ENCODE results near the gene PPM1B. TPM values are rescaled to one million over a fixed set of nuclear protein-coding genes. Genes with fewer than 3 reads are reported as not detected.
"Not testable (repeated sequence)": the region's sequence is repeated elsewhere in the genome, so short reads cannot be mapped to it uniquely, and the experiment has no call there.

Gene PPM1B
- total RNA-seq, 2 donors from 2014 or later = 69.9 to 99.3 TPM

- ATAC-seq (ENCODE audit: insufficient number of reproducible peaks, low FRiP score, low read depth) (no peak), DNase-seq (ENCODE audit: low spot score) (no peak)
- TF ChIP-seq CTCF (IDR thresholded peaks at IDR 0.05) = no peak
- Histone ChIP-seq H3K27me3 (replicated peaks; ENCODE audit: insufficient read depth) (no peaks in the 10 kb centered on the region), H3K4me3 (no peak overlapping the region), H3K36me3 (no peaks in the 10 kb centered on the region), H3K4me1 (ENCODE audit: control insufficient read depth in 1 of 2, low read depth in 2 of 2) (peaks cover 0 to 30% of the 10 kb centered on the region in 2 donors), H3K27ac (no peak overlapping the region), H3K9me3 (no peaks in the 10 kb centered on the region)
Measured at GRCh38 chr2:44201648-44202165, 33.0 kb downstream of the PPM1B start.

GRCh38 chr2:44203542-44203941 is 34.9 kb downstream of the PPM1B start:
- no peak for TF ChIP-seq CTCF (IDR thresholded peaks at IDR 0.05)
- no peak for DNase-seq (ENCODE audit: low spot score)
- Histone ChIP-seq H3K36me3 (no peaks in the 10 kb centered on the region), H3K4me3 (no peak overlapping the region), H3K27ac (no peak overlapping the region), H3K9me3 (no peaks in the 10 kb centered on the region), H3K4me1 (ENCODE audit: control insufficient read depth in 1 of 2, low read depth in 2 of 2) (peaks cover 0 to 32% of the 10 kb centered on the region in 2 donors), H3K27me3 (replicated peaks; ENCODE audit: insufficient read depth) (no peaks in the 10 kb centered on the region)
- no peak for ATAC-seq (ENCODE audit: insufficient number of reproducible peaks, low FRiP score, low read depth)

GRCh38 chr2:44205169-44205568 is 36.5 kb downstream of the PPM1B start:
- no peak for DNase-seq (ENCODE audit: low spot score)
- TF ChIP-seq CTCF (IDR thresholded peaks at IDR 0.05) = no peak
- peaks cover 9% of the 10 kb centered on the region for H3K36me3 ChIP-seq
- no peak for ATAC-seq (ENCODE audit: insufficient number of reproducible peaks, low FRiP score, low read depth)
- no peak overlapping the region for H3K27ac ChIP-seq
- H3K9me3 ChIP-seq = no peaks in the 10 kb centered on the region
- H3K4me3 ChIP-seq = no peak overlapping the region
- peaks cover 0 to 32% of the 10 kb centered on the region in 2 donors for H3K4me1 ChIP-seq (ENCODE audit: control insufficient read depth in 1 of 2, low read depth in 2 of 2)
- no peaks in the 10 kb centered on the region for H3K27me3 ChIP-seq (replicated peaks; ENCODE audit: insufficient read depth)

GRCh38 chr2:44207102-44207501 is 38.4 kb downstream of the PPM1B start:
- H3K4me3 ChIP-seq = no peak overlapping the region
- no peak for TF ChIP-seq CTCF (IDR thresholded peaks at IDR 0.05)
- peaks cover 0 to 23% of the 10 kb centered on the region in 2 donors for H3K4me1 ChIP-seq (ENCODE audit: control insufficient read depth in 1 of 2, low read depth in 2 of 2)
- DNase-seq (ENCODE audit: low spot score) (no peak), ATAC-seq (ENCODE audit: insufficient number of reproducible peaks, low FRiP score, low read depth) (no peak)
- H3K9me3 ChIP-seq = no peaks in the 10 kb centered on the region
- no peaks in the 10 kb centered on the region for H3K27me3 ChIP-seq (replicated peaks; ENCODE audit: insufficient read depth)
- H3K27ac ChIP-seq = no peak overlapping the region
- peaks cover 16% of the 10 kb centered on the region for H3K36me3 ChIP-seq

GRCh38 chr2:44207648-44208047 is 39.0 kb downstream of the PPM1B start:
- H3K4me3 ChIP-seq; H3K27ac ChIP-seq; ATAC-seq (ENCODE audit: insufficient number of reproducible peaks, low FRiP score, low read depth); H3K27me3 ChIP-seq (replicated peaks; ENCODE audit: insufficient read depth); DNase-seq (ENCODE audit: low spot score); H3K9me3 ChIP-seq: not testable (repeated sequence)
- peaks cover 0 to 17% of the 10 kb centered on the region in 2 donors for H3K4me1 ChIP-seq (ENCODE audit: control insufficient read depth in 1 of 2, low read depth in 2 of 2)
- H3K36me3 ChIP-seq = peaks cover 19% of the 10 kb centered on the region

- H3K9me3 ChIP-seq = no peaks in the 10 kb centered on the region
- ATAC-seq (ENCODE audit: insufficient number of reproducible peaks, low FRiP score, low read depth) (no peak), DNase-seq (ENCODE audit: low spot score) (no peak)
- peaks cover 19% of the 10 kb centered on the region for H3K36me3 ChIP-seq
- no peak overlapping the region for H3K4me3 ChIP-seq
- peaks cover 0 to 10% of the 10 kb centered on the region in 2 donors for H3K4me1 ChIP-seq (ENCODE audit: control insufficient read depth in 1 of 2, low read depth in 2 of 2)
- H3K27ac ChIP-seq = no peak overlapping the region
- H3K27me3 ChIP-seq (replicated peaks; ENCODE audit: insufficient read depth) = no peaks in the 10 kb centered on the region
- no peak for TF ChIP-seq CTCF (IDR thresholded peaks at IDR 0.05)
Measured at GRCh38 chr2:44210362-44210761, 41.7 kb downstream of the PPM1B start.

All from thoracic aorta (tissue), 2 donors.